HL-60/S4 (cell line): Measurements from ENCODE around the gene NBPF11.
"Not testable (repeated sequence)": the region's sequence is repeated elsewhere in the genome, so short reads cannot be mapped to it uniquely, and the experiment has no call there.

Experiments used
- in situ Hi-C: fragments of 300-500 bp; cut with MboI; formaldehyde crosslinking; loops from 2 replicates; pipeline ENCODE4 v1.14.3; 2022; ENCODE audit warnings: low sequenced_read_pairs

NBPF11 gene

GRCh38 chr1:148150014-148150413 is 2.1 kb downstream of the NBPF11 start:
- in situ Hi-C loops: not testable (repeated sequence)

GRCh38 chr1:148149050-148149815 is 2.8 kb downstream of the NBPF11 start:
- in situ Hi-C loops: not testable (repeated sequence)

- in situ Hi-C loops: not testable (repeated sequence)
Observed at GRCh38 chr1:148147052-148147838, 4.8 kb downstream of the NBPF11 start.

GRCh38 chr1:148146191-148146997 is 5.7 kb downstream of the NBPF11 start:
- in situ Hi-C loops: not testable (repeated sequence)

GRCh38 chr1:148143223-148143622 is 8.9 kb downstream of the NBPF11 start:
- in situ Hi-C loops: not testable (repeated sequence)

GRCh38 chr1:148141936-148142335 is 10.1 kb downstream of the NBPF11 start:
- in situ Hi-C loops: not testable (repeated sequence)

- in situ Hi-C loops: not testable (repeated sequence)
Observed at GRCh38 chr1:148138606-148139005, 13.5 kb downstream of the NBPF11 start.

GRCh38 chr1:148122341-148122740 is 29.7 kb downstream of the NBPF11 start:
- in situ Hi-C loops: not testable (repeated sequence)

GRCh38 chr1:148120395-148120794 is 31.7 kb downstream of the NBPF11 start:
- in situ Hi-C loops: not testable (repeated sequence)

GRCh38 chr1:148095732-148096131 is 56.3 kb downstream of the NBPF11 start:
- in situ Hi-C loops: not testable (repeated sequence)

GRCh38 chr1:148086196-148086595 is 65.9 kb downstream of the NBPF11 start:
- in situ Hi-C loops: not testable (repeated sequence)

GRCh38 chr1:148081205-148081604 is 70.9 kb downstream of the NBPF11 start:
- in situ Hi-C loops: not testable (repeated sequence)

GRCh38 chr1:148078632-148079519 is 73.2 kb downstream of the NBPF11 start:
- in situ Hi-C loops: not testable (repeated sequence)

- in situ Hi-C loops: not testable (repeated sequence)
Observed at GRCh38 chr1:148078090-148078489, 74.0 kb downstream of the NBPF11 start.

- in situ Hi-C loops: not testable (repeated sequence)
Observed at GRCh38 chr1:148077458-148077857, 74.6 kb downstream of the NBPF11 start.

- in situ Hi-C loops: not testable (repeated sequence)
Observed at GRCh38 chr1:148073392-148073791, 78.7 kb downstream of the NBPF11 start.

- in situ Hi-C loops: not testable (repeated sequence)
Observed at GRCh38 chr1:148068606-148069005, 83.5 kb downstream of the NBPF11 start.

- in situ Hi-C loops: not testable (repeated sequence)
Observed at GRCh38 chr1:148068201-148068600, 83.9 kb downstream of the NBPF11 start.

- in situ Hi-C loops: not testable (repeated sequence)
Observed at GRCh38 chr1:148060294-148060701, 91.8 kb downstream of the NBPF11 start.

GRCh38 chr1:148057384-148057783 is 94.7 kb downstream of the NBPF11 start:
- in situ Hi-C loops: not testable (repeated sequence)
